IPS-15b (cell line): ENCODE results near the gene SHMT2.

Source experiments
- H3K27me3 ChIP-seq: one replicate; pipeline ENCODE4 v1.6.1; 2013; ENCODE audit warnings: low read length; ENCODE audit not compliant: control insufficient read depth, insufficient read depth
- H3K36me3 ChIP-seq: one replicate; pipeline ENCODE4 v1.6.1; 2013; ENCODE audit warnings: low read length; ENCODE audit not compliant: control insufficient read depth, insufficient read depth
- H3K4me1 ChIP-seq: one replicate; pipeline ENCODE4 v1.6.1; 2013; ENCODE audit warnings: mild to moderate bottlenecking, low read length; ENCODE audit not compliant: control insufficient read depth, insufficient read depth
- H3K4me3 ChIP-seq: one replicate; pipeline ENCODE4 v1.5.1; 2013; ENCODE audit warnings: low read depth, low read length
- H3K9ac ChIP-seq: one replicate; pipeline ENCODE4 v1.6.1; 2013; ENCODE audit warnings: low read depth, mild to moderate bottlenecking, low read length
- H3K9me3 ChIP-seq: one replicate; pipeline ENCODE4 v1.6.1; 2013; ENCODE audit warnings: mild to moderate bottlenecking, low read length; ENCODE audit not compliant: control insufficient read depth, insufficient read depth

SHMT2 gene

DNA sequence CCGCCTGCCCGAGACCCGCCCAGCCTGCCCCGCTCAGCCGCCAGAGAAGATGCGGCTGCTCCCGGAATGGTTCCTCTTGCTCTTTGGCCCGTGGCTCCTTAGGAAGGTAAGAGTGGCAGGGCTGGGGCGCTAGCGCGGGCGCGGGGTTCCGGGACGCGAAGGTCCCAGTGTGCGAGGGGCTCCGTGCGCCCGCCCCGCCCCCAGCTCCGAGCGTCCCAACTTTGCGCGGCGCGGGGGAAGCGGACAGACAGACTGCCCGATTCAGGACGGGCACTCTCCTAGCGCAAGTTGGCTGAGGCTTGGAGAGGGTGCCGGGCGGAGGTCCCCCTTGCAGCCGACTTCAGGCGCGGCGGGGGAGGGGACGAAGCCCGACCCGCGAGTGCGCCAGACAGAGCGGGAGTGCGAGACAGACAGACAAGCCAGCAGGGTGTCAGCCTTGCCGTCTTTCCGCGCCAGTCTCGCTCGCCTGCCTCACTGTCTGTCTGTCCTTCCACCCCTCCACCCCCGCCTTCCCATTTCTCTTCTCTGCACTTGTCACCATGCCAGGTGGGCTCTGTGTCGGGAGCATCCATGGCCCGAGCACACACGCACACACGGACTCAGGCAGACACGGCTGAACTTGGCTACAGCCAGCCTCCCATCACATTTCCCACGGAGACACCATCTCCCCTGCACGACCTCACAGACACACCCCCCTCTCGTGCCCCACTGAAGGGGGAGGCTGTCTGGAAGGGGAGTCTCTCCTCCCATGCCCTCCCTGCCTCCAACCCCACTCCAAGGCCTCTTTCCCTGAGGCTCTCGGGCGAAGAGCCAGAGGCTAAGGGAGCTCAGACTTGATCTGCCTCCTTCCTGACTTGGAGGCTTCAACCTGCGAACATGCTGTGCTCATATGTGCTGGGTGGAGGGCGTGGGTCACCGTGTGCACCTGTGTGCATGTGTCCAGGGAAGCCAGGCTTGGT, 12.3 kb upstream of the SHMT2 start:
- Histone ChIP-seq H3K9ac (no peak overlapping the region), H3K4me3 (peak overlapping the region; percentile 50), H3K4me1 (peaks cover 22% of the 10 kb centered on the region), H3K9me3 (no peaks in the 10 kb centered on the region), H3K27me3 (peaks cover 80% of the 10 kb centered on the region), H3K36me3 (peaks cover 5% of the 10 kb centered on the region)

DNA sequence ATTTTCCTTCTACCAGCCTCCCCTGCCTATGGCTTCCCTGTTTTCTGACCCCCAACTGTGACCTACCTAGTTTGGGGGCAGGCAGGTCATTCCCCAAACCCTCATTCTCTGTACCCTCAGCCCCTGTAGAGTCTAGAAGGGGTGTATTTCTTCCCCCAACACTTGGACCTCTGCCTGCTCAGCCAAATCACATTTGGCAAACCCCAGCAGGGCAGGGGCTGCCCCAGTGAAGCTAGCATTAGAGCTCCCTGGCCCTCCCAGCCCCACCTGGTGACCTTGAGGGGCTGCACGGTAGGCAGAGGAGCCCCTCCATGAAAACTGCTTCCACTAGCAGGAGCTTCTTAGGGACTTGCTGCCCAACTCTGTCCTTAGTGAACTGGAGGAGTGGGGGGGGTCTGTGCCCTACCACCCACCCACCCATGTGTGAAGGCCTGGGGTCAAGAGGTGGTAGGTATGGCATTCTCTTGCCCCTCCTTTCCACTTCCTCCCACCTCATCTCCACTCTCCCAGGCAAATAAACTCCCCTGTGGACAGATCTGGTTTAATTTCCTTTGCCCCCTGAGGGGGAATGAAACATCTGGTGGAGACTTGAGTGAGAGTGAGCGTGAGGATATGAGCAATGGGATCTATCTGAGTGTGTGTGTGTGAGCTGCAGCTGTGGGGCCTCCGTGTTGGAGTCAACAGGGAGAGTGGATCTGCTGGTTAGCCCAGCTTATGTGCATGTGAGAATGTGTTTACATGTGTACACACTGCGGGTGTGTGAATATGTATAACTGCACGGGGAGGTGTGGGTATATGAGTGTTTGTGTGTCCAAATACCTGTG, 11.3 kb upstream of the SHMT2 start:
- Histone ChIP-seq H3K36me3 (no peaks in the 10 kb centered on the region), H3K4me3 (peak overlapping the region; percentile 50), H3K9ac (no peak overlapping the region), H3K27me3 (peaks cover 90% of the 10 kb centered on the region), H3K4me1 (peaks cover 22% of the 10 kb centered on the region), H3K9me3 (no peaks in the 10 kb centered on the region)

DNA sequence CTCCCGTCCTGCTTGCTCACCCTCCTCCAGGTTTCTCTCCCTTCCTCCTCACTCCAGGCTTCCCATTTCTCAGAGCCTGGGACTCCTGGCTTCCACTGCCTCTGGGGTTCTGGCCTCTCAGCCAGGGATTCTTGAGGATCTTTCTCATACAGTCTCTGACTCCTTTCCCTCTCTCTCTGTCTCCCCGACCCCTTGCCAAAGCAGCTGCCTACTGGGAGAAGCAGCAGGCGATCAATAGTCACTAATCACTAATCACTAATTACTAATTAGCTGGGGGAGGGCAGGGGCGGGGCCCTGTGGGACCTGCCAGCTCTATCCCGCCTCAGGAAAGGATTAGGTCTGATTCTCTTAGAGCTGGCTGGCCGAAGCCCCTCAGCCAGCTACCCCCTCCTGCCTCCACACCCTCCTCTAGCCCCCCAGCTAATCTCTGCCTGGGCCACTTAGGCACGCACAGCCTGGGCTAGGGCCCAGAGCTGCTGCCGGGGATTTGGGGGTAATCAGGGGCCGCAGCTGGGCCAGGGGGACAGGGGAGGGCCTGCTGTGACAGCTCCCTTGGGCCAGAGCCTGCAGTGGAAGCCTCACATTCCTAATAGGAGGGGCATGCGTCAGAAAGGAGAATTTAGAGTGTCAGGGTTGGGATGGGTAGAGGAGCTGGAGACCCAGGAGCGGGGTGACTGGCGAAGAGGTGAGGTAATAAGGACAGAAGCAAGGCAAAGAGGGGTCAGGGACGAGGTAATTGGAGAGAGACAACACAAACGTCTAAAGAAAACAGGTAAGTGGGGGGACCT, 10.1 kb upstream of the SHMT2 start:
- H3K9me3 ChIP-seq, result no peaks in the 10 kb centered on the region
- H3K4me1 ChIP-seq, result peaks cover 13% of the 10 kb centered on the region
- H3K9ac ChIP-seq, result no peak overlapping the region
- H3K27me3 ChIP-seq, result peaks cover 93% of the 10 kb centered on the region
- H3K4me3 ChIP-seq, result peak overlapping the region; percentile 41
- H3K36me3 ChIP-seq, result no peaks in the 10 kb centered on the region

DNA sequence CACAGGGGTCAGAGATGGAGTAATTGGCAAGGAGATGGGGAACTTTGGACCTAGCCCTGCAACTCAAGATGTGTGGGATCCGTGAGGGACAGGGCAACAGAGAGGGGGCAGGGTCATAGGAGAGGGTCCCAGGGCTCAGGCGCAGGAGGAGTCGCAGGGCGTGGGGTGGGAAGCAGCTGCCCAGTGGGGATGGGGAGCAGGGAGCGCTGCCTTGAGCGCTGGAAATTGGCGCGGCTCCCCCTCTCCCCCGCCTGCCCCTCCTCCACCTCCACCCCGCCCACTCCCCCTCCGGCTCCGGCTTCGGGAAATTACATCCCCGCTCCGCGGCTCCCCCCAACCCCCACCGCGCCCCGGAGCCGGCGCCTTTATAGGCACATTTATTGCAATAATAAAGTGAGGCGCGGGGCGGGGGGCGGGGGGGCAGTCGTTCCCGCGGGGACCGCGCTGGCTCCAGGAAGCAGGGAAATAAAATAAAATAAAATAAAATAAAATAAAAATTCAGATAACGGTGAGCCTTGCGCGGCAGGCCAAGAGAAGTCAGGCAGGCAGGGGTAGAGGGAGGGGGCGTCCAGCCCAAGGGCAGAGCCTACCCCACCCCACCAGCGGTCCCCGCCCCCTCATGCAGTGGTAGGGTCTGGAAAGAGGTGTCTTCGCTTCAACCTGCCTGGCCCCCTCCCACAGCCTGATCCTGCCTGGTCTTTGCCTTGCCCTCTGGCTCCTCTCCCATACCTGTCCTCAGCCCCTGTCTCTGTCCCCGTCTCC, 9.3 kb upstream of the SHMT2 start:
- Histone ChIP-seq H3K4me3 (peak overlapping the region; percentile 41), H3K9me3 (no peaks in the 10 kb centered on the region), H3K9ac (no peak overlapping the region), H3K4me1 (peaks cover 13% of the 10 kb centered on the region), H3K36me3 (no peaks in the 10 kb centered on the region), H3K27me3 (peaks cover 93% of the 10 kb centered on the region)

DNA sequence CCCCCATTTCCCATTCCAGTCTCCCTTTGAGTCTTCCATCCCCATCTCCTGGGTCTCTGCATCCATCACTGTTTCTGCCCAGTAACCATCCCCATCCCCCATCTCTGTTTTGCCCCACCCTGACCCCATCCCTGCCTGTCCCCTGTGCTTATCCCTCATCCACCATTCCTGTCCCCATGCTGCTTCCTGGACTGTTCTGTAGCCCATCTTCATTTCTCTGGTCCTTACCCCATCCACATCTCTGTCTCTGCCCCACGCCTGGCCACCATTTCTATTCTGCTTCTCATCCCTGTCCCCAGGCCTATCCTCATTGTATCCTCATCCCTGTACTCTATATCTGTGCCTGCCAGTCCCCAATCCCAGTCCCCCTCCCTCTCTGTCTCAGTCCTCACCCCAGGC, 8.7 kb upstream of the SHMT2 start:
- no peak overlapping the region for H3K9ac ChIP-seq
- peaks cover 93% of the 10 kb centered on the region for H3K27me3 ChIP-seq
- no peaks in the 10 kb centered on the region for H3K36me3 ChIP-seq
- no peaks in the 10 kb centered on the region for H3K9me3 ChIP-seq
- H3K4me1 ChIP-seq, result peaks cover 10% of the 10 kb centered on the region
- peak overlapping the region; percentile 39 for H3K4me3 ChIP-seq

DNA sequence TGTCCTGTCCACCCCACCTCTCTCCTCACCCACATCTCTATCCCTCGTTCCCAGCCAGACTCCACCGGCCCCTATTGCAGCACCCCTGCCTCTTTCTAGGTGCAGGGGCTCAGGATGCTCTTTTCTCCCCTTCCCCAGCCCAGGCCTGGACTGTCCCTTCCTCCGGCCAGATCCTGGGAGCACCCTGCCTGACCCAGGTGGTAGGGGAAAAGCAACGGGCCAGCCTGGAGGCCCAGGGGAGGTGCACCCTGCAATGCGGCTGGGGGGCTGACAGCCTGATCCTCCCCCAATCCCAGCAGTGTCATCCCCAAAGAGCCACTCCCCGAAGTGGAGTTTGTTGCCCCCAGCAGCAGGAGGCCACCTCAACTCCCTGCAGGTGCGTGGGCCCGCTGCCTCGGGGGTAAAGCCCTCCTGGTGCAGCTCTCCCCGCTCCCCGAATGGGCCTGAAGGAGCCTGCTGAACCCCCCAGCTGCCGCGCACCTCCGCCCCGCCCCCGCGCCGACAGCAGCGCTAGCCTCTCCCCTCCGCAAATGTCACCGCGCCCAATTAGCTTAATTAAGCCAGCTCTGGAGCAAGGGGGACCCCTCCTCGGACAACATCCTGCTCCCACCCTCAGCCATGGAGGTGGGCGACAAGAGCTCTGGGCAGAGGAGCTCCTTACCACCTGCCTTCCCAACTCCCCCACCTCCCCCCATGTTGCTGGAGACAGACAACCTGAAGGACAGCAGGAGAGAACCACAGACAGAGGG, 8.2 kb upstream of the SHMT2 start:
- Histone ChIP-seq H3K4me3 (peak overlapping the region; percentile 39), H3K36me3 (no peaks in the 10 kb centered on the region), H3K4me1 (peaks cover 9% of the 10 kb centered on the region), H3K9ac (no peak overlapping the region), H3K9me3 (no peaks in the 10 kb centered on the region), H3K27me3 (peaks cover 93% of the 10 kb centered on the region)

DNA sequence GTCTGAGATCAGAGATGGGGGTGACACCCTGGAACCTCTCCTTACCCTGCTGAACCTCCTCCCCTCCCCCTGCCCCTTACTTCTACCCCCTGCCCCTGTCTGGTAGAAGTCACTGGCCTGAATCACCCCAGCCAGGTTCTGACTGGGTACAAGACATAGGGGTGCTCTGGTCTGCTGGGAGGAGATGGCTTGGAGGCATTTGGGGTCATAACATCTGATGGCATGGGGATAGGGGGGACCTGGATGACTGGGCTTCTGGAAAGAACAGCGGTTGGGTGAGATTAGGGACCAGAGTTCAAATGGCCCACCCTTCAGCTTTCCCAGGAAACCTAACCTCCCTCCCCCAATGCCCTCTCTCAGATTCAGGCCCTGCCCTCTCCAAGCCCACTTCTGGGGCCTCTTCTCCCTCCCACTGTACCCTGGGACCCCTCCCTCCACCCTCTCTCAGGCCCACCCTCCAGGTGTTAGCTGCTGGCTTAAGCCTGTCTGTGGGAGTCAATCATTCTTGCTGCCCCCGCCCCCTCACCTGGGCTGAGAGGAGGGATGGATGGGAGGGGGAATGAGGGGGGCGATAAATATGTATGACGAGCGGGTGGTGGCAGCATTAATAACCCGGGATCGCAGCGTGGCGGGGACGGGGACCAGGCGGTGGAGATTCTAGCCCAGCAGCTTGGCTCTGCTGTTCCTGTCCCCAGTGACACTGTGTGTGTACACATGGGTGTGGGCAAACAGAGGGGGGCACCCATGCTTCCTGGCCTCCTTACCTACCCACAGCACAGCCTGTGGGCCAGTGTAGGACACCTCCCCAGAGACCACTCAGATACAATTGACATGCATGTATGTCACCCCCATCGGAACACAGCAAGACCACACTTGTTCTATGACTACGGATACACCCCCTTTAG, 7.0 kb upstream of the SHMT2 start:
- Histone ChIP-seq H3K36me3 (no peaks in the 10 kb centered on the region), H3K27me3 (peaks cover 94% of the 10 kb centered on the region), H3K9ac (no peak overlapping the region), H3K9me3 (no peaks in the 10 kb centered on the region), H3K4me1 (peaks cover 15% of the 10 kb centered on the region), H3K4me3 (no peak overlapping the region)

DNA sequence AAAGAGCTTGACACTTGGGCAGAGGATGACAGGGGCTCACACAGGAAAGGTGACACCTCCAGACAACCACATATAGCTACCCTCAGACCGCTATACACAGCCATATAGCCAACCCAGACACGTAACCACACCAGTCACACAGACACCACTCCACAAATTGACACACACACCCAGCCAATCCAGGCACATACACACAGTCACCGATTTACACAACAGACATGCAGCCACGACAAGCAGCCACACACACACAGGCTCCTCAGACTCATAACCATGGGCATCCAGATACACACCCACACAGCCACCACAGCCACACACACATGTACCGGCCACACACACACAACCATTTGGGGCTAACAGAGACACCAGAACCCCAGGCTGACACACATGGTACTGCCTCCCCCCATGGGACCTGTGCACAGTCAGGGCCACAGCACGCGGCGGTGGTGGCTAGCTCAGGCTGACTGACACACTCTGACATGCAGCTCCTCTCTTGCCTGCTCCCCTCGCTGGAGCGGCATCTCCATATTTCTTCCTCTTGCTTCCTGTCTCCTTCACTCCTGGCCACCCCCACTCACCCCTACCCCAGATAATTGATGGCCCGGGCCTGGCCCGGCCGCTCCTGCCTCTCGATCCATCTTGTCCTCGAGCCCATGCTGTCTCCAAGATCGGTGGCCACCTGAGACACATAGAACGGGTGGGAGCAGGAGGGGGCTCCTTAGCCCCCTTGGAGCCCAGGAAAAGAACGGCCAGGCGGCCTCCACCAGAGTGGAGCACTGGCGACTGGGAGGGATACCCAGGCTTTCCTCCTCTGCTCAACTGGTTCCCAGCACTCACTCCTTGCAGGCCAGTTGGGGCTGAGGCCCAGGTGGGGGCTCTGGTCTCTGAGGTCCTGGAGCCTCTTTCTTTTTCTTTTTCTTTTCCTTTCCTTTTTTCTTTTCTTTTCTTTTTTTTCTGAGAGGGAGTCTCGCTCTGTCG, 6.0 kb upstream of the SHMT2 start:
- peaks cover 18% of the 10 kb centered on the region for H3K4me1 ChIP-seq
- H3K9ac ChIP-seq, result no peak overlapping the region
- no peak overlapping the region for H3K4me3 ChIP-seq
- H3K9me3 ChIP-seq, result no peaks in the 10 kb centered on the region
- H3K36me3 ChIP-seq, result no peaks in the 10 kb centered on the region
- peaks cover 92% of the 10 kb centered on the region for H3K27me3 ChIP-seq

DNA sequence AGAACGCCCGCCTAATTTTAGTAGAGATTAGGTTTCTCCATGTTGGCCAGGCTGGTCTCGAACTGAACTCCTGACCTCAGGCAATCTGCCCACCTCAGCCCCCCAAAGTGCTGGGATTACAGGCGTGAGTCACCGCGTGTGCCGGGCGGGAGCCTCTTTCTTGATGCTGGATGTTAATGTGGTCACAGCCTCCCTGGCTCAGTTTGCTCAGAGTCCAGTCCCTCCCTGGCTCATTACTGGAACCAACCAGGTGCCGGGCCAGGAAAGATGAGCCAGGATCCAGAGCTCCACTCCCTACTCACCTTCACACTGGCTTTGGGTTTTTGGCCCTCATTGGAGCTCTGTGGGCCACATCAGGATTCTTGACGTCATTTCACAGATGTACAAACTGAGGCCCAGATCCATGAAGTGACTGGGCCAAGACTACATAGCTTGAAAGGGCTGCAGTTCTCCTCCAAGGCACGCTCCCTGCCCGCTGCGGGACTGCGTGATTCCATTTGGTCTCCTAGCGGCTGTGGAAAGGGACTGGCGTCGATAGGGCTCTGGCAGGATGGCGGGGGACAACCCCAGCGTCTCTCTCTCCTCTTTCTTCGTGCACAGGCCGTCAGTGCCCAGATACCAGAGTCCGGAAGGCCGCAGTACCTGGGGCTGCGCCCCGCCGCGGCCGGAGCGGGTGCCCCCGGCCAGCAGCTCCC, 5.1 kb upstream of the SHMT2 start:
- Histone ChIP-seq H3K27me3 (peaks cover 91% of the 10 kb centered on the region), H3K9me3 (no peaks in the 10 kb centered on the region), H3K4me1 (peaks cover 18% of the 10 kb centered on the region), H3K4me3 (no peak overlapping the region), H3K9ac (no peak overlapping the region), H3K36me3 (no peaks in the 10 kb centered on the region)
